Measurements from ENCODE around the gene VPS35. TPM values are rescaled to one million over a fixed set of nuclear protein-coding genes. Genes with fewer than 3 reads are reported as not detected.

The VPS35 gene
- total RNA-seq, 1 experiment from 2014 or later: 72.1 TPM

DNA sequence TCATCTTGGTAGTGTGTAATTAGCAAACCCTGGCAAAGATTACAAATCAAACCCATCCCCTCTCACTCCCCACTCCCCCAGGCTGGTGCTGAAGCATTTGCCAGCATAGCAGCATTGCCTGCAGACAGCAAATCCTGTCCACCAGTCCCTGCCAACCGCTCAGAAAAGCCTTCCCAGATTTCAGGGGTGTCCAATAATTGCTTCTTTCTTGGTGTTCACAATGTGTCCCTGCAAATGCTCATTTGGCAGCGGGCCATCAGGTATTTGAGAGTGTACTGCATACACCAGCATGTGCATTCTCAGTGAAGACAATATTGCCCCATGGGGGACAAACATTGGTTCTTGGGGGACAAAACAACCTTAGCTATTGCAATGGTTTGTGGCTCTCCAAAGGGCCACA lies 28.7 kb upstream of the VPS35 start:
- POLR2A ChIA-PET: no interaction called here
- peaks cover 4% of the 10 kb centered on the region for H3K9me3 Mint-ChIP-seq
- no peak overlapping the region for H3K27ac Mint-ChIP-seq
- no peak overlapping the region for H3K4me3 Mint-ChIP-seq
- H3K27me3 Mint-ChIP-seq (ENCODE audit: low read depth): no peaks in the 10 kb centered on the region
- ATAC-seq (no peak), DNase-seq (ENCODE audit: low spot score) (no peak)
- CTCF ChIA-PET: no interaction called here
- H3K4me1 Mint-ChIP-seq: no peaks in the 10 kb centered on the region
- TF ChIP-seq OVOL2 (CRISPR knock-in tag; IDR thresholded peaks at IDR 0.05; ENCODE audit: borderline replicate concordance) (no peak), SP1 (CRISPR knock-in tag; conservative IDR thresholded peaks at IDR 0.05) (no peak), JUN (CRISPR knock-in tag; IDR thresholded peaks at IDR 0.05) (no peak), NR2C2 (CRISPR knock-in tag; IDR thresholded peaks at IDR 0.05) (no peak), GTF2I (CRISPR knock-in tag; conservative IDR thresholded peaks at IDR 0.05) (no peak)
- TF ChIP-seq, protein P1, sequence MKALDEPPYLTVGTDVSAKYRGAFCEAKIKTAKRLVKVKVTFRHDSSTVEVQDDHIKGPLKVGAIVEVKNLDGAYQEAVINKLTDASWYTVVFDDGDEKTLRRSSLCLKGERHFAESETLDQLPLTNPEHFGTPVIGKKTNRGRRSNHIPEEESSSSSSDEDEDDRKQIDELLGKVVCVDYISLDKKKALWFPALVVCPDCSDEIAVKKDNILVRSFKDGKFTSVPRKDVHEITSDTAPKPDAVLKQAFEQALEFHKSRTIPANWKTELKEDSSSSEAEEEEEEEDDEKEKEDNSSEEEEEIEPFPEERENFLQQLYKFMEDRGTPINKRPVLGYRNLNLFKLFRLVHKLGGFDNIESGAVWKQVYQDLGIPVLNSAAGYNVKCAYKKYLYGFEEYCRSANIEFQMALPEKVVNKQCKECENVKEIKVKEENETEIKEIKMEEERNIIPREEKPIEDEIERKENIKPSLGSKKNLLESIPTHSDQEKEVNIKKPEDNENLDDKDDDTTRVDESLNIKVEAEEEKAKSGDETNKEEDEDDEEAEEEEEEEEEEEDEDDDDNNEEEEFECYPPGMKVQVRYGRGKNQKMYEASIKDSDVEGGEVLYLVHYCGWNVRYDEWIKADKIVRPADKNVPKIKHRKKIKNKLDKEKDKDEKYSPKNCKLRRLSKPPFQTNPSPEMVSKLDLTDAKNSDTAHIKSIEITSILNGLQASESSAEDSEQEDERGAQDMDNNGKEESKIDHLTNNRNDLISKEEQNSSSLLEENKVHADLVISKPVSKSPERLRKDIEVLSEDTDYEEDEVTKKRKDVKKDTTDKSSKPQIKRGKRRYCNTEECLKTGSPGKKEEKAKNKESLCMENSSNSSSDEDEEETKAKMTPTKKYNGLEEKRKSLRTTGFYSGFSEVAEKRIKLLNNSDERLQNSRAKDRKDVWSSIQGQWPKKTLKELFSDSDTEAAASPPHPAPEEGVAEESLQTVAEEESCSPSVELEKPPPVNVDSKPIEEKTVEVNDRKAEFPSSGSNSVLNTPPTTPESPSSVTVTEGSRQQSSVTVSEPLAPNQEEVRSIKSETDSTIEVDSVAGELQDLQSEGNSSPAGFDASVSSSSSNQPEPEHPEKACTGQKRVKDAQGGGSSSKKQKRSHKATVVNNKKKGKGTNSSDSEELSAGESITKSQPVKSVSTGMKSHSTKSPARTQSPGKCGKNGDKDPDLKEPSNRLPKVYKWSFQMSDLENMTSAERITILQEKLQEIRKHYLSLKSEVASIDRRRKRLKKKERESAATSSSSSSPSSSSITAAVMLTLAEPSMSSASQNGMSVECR (CRISPR knock-in tag; IDR thresholded peaks at IDR 0.05; ENCODE audit: borderline replicate concordance): no peak
- TF ChIP-seq, protein P2, sequence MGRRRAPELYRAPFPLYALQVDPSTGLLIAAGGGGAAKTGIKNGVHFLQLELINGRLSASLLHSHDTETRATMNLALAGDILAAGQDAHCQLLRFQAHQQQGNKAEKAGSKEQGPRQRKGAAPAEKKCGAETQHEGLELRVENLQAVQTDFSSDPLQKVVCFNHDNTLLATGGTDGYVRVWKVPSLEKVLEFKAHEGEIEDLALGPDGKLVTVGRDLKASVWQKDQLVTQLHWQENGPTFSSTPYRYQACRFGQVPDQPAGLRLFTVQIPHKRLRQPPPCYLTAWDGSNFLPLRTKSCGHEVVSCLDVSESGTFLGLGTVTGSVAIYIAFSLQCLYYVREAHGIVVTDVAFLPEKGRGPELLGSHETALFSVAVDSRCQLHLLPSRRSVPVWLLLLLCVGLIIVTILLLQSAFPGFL (CRISPR knock-in tag; IDR thresholded peaks at IDR 0.05; ENCODE audit: borderline replicate concordance): no peak
- TF ChIP-seq, protein P3, sequence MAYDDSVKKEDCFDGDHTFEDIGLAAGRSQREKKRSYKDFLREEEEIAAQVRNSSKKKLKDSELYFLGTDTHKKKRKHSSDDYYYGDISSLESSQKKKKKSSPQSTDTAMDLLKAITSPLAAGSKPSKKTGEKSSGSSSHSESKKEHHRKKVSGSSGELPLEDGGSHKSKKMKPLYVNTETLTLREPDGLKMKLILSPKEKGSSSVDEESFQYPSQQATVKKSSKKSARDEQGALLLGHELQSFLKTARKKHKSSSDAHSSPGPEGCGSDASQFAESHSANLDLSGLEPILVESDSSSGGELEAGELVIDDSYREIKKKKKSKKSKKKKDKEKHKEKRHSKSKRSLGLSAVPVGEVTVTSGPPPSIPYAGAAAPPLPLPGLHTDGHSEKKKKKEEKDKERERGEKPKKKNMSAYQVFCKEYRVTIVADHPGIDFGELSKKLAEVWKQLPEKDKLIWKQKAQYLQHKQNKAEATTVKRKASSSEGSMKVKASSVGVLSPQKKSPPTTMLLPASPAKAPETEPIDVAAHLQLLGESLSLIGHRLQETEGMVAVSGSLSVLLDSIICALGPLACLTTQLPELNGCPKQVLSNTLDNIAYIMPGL (CRISPR knock-in tag; IDR thresholded peaks at IDR 0.05): no peak
- H3K36me3 Mint-ChIP-seq: no peaks in the 10 kb centered on the region

DNA sequence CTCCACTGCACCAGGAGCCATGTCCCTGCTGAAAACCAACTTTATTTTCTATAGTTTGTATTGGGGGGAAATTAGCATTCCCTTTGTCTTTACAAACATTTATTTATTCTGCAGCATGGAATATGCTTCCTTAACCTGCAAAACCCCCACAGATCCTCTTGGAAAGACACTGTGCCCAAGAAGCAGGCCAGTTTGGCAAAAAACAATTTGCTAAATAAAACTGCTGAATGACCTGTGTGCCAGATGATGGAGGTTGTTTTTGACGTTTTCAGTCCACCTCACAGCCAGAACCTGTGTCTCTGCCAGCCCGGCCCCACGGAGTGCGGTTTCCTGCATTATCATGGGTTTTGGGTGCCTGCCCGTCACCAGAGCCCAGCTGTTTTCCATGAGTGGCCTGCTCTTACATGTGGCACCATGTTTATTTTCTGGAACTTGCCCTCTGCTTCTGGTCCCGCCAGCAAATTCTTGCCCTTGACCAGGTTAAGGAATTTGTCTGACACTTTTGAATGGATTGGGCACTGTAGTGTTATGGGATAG lies 26.9 kb upstream of the VPS35 start:
- H3K36me3 Mint-ChIP-seq: no peaks in the 10 kb centered on the region
- no peak for DNase-seq (ENCODE audit: low spot score)
- no peaks in the 10 kb centered on the region for H3K27me3 Mint-ChIP-seq (ENCODE audit: low read depth)
- H3K4me1 Mint-ChIP-seq: no peaks in the 10 kb centered on the region
- ChIA-PET CTCF (no interaction called here), POLR2A (no interaction called here)
- H3K4me3 Mint-ChIP-seq: no peak overlapping the region
- H3K27ac Mint-ChIP-seq: no peak overlapping the region
- TF ChIP-seq, protein P4, sequence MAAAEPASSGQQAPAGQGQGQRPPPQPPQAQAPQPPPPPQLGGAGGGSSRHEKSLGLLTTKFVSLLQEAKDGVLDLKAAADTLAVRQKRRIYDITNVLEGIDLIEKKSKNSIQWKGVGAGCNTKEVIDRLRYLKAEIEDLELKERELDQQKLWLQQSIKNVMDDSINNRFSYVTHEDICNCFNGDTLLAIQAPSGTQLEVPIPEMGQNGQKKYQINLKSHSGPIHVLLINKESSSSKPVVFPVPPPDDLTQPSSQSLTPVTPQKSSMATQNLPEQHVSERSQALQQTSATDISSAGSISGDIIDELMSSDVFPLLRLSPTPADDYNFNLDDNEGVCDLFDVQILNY (CRISPR knock-in tag; IDR thresholded peaks at IDR 0.05): no peak
- TF ChIP-seq KAT7 (CRISPR knock-in tag; IDR thresholded peaks at IDR 0.05; ENCODE audit: borderline replicate concordance) (no peak), PRRX2 (CRISPR knock-in tag; IDR thresholded peaks at IDR 0.05) (no peak)
- no peak for ATAC-seq
- peaks cover 4% of the 10 kb centered on the region for H3K9me3 Mint-ChIP-seq

DNA sequence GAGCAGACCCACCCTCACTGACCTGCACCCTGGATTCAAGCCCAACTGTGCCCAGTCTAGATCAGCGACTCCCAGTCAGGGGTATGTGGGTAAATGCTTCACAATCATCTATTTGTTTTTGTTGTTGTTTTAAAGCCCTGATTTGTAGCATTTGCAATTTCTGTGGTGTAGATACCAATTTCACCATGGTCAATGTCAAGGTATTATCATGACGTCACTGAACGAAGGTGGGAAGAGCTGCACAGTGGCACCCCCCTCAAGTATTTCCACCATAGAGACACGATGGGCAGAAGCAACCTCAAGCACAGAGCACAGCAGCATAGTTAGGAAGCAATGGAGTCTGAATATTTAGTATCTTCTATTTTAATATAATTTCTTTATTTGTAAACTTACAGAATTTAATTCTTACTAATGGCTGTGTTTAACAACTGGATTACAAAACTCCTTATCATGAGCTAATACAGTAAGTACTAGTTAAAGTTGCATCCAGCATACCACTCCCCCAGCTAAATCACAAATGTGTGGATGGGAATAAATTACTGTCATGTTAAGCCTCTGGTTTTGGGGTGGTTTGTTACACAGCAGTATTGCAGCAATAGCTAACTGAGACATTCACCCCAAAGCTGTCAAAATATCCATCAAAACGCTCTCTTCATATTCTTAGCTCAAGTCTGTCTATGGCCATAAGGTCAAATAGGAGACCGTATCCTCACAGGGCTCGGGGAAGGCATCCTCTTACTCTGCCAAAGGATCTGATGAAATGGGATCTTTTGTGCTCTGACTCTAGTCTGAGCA lies 26.0 kb upstream of the VPS35 start:
- Mint-ChIP-seq H3K27me3 (ENCODE audit: low read depth) (no peaks in the 10 kb centered on the region), H3K27ac (no peak overlapping the region), H3K4me3 (no peak overlapping the region), H3K36me3 (no peaks in the 10 kb centered on the region), H3K4me1 (no peaks in the 10 kb centered on the region), H3K9me3 (peaks cover 4% of the 10 kb centered on the region)
- ChIA-PET POLR2A (no interaction called here), CTCF (interaction anchor here (0.5 kb wide), 1 partner anchor 22 kb away, joined by 3 read pairs; no protein-coding TSS in a partner anchor)
- no peak for ATAC-seq
- no peak for DNase-seq (ENCODE audit: low spot score)
- TF ChIP-seq CREB1 (CRISPR knock-in tag; IDR thresholded peaks at IDR 0.05): no peak
- TF ChIP-seq, protein P5, sequence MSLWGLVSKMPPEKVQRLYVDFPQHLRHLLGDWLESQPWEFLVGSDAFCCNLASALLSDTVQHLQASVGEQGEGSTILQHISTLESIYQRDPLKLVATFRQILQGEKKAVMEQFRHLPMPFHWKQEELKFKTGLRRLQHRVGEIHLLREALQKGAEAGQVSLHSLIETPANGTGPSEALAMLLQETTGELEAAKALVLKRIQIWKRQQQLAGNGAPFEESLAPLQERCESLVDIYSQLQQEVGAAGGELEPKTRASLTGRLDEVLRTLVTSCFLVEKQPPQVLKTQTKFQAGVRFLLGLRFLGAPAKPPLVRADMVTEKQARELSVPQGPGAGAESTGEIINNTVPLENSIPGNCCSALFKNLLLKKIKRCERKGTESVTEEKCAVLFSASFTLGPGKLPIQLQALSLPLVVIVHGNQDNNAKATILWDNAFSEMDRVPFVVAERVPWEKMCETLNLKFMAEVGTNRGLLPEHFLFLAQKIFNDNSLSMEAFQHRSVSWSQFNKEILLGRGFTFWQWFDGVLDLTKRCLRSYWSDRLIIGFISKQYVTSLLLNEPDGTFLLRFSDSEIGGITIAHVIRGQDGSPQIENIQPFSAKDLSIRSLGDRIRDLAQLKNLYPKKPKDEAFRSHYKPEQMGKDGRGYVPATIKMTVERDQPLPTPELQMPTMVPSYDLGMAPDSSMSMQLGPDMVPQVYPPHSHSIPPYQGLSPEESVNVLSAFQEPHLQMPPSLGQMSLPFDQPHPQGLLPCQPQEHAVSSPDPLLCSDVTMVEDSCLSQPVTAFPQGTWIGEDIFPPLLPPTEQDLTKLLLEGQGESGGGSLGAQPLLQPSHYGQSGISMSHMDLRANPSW (CRISPR knock-in tag; conservative IDR thresholded peaks at IDR 0.05; ENCODE audit: low read depth): no peak
- no peak for TF ChIP-seq RELA (CRISPR knock-in tag; IDR thresholded peaks at IDR 0.05; ENCODE audit: borderline replicate concordance)
- TF ChIP-seq, protein P6, sequence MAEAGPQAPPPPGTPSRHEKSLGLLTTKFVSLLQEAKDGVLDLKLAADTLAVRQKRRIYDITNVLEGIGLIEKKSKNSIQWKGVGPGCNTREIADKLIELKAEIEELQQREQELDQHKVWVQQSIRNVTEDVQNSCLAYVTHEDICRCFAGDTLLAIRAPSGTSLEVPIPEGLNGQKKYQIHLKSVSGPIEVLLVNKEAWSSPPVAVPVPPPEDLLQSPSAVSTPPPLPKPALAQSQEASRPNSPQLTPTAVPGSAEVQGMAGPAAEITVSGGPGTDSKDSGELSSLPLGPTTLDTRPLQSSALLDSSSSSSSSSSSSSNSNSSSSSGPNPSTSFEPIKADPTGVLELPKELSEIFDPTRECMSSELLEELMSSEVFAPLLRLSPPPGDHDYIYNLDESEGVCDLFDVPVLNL (CRISPR knock-in tag; IDR thresholded peaks at IDR 0.05; ENCODE audit: borderline replicate concordance, low read depth): no peak
- no peak for TF ChIP-seq PRRX2 (CRISPR knock-in tag; IDR thresholded peaks at IDR 0.05)
- no peak for TF ChIP-seq KAT7 (CRISPR knock-in tag; IDR thresholded peaks at IDR 0.05; ENCODE audit: borderline replicate concordance)
- TF ChIP-seq TP53 (CRISPR knock-in tag; IDR thresholded peaks at IDR 0.05): no peak
- TF ChIP-seq JUN (CRISPR knock-in tag; IDR thresholded peaks at IDR 0.05): no peak
- TF ChIP-seq RORB (CRISPR knock-in tag; IDR thresholded peaks at IDR 0.05): no peak
- TF ChIP-seq CREM (CRISPR knock-in tag; IDR thresholded peaks at IDR 0.05): no peak
- TF ChIP-seq GTF2I (CRISPR knock-in tag; conservative IDR thresholded peaks at IDR 0.05): no peak

Data from WTC11 (cell line).